Keratinocyte (primary cell): ENCODE data around the gene SLCO2B1. TPM values are rescaled to one million over a fixed set of nuclear protein-coding genes. Genes with fewer than 3 reads are reported as not detected.

ENCODE experiments used
- DNase-seq: peaks from one replicate; pipeline ENCODE4 v3.0.0-alpha.2; 2011; ENCODE audit warnings: low read depth, missing footprints, low spot score
- FAIRE-seq: peaks from 2 replicates; lab custom pipeline; 2011; peaks lifted over from hg19 to GRCh38; lab: Jason Lieb, UNC
- H2AFZ ChIP-seq: 2 replicates; pipeline ENCODE4 v1.6.0; 2012; ENCODE audit warnings: low read length, control low read depth, inconsistent platforms; ENCODE audit not compliant: control insufficient read depth
- H3K27ac ChIP-seq: 2 replicates; pipeline ENCODE4 v1.5.1; 2011; ENCODE audit warnings: low read length; ENCODE audit not compliant: control insufficient read depth, insufficient read depth
- H3K27me3 ChIP-seq: 3 replicates; pipeline ENCODE4 v1.6.0; 2011; ENCODE audit warnings: low read length; ENCODE audit not compliant: control insufficient read depth, insufficient read depth; ENCODE audit errors: extremely low read depth
- H3K36me3 ChIP-seq, 2 experiments: 2 replicates in 1 of 2; 3 replicates in 1 of 2; pipeline ENCODE4 v1.5.1; 2011; ENCODE audit warnings: low read length in 2 of 2, mild to moderate bottlenecking in 1 of 2; ENCODE audit not compliant: control insufficient read depth in 2 of 2, insufficient read depth in 2 of 2; ENCODE audit errors: extremely low read depth in 1 of 2
- H3K4me1 ChIP-seq: 3 replicates; pipeline ENCODE4 v1.5.1; 2011; ENCODE audit warnings: low read length; ENCODE audit not compliant: control insufficient read depth, insufficient read depth; ENCODE audit errors: extremely low read depth
- H3K4me2 ChIP-seq: 3 replicates; pipeline ENCODE4 v1.6.0; 2011; ENCODE audit warnings: low read depth, low read length; ENCODE audit not compliant: control insufficient read depth, insufficient read depth; ENCODE audit errors: extremely low read depth
- H3K4me3 ChIP-seq, 3 experiments: fragments of 200-600 bp in 1 of 3; sonication (generic) in 1 of 3; 2 replicates in 2 of 3; 3 replicates in 1 of 3; pipeline ENCODE4 v1.5.1; 2011 to 2016; ENCODE audit warnings: low read length in 3 of 3, mild to moderate bottlenecking in 3 of 3, control low read depth in 2 of 3, inconsistent platforms in 1 of 3, low read depth in 1 of 3, mixed read lengths in 1 of 3, mixed run types in 1 of 3, moderate library complexity in 1 of 3; ENCODE audit not compliant: control insufficient read depth in 2 of 3, insufficient read depth in 2 of 3; ENCODE audit errors: extremely low read depth in 1 of 3
- H3K79me2 ChIP-seq: 2 replicates; pipeline ENCODE4 v1.6.0; 2012; ENCODE audit warnings: low read length; ENCODE audit not compliant: control insufficient read depth, insufficient read depth
- H3K9ac ChIP-seq: 3 replicates; pipeline ENCODE4 v1.6.0; 2011; ENCODE audit warnings: low read length; ENCODE audit not compliant: control insufficient read depth, insufficient read depth; ENCODE audit errors: extremely low read depth
- H3K9me1 ChIP-seq: 3 replicates; pipeline ENCODE4 v1.6.0; 2011; ENCODE audit warnings: low read length; ENCODE audit not compliant: control insufficient read depth, insufficient read depth; ENCODE audit errors: extremely low read depth
- H3K9me3 ChIP-seq: 2 replicates; pipeline ENCODE4 v1.5.1; 2012; ENCODE audit warnings: low read depth, low read length; ENCODE audit not compliant: control insufficient read depth
- H4K20me1 ChIP-seq: 3 replicates; pipeline ENCODE4 v1.6.0; 2011; ENCODE audit warnings: low read length; ENCODE audit not compliant: control insufficient read depth, insufficient read depth; ENCODE audit errors: extremely low read depth
- EZH2 ChIP-seq: IDR thresholded peaks from one replicate; pipeline ENCODE4 v1.6.1; 2012; ENCODE audit warnings: inconsistent platforms, mild to moderate bottlenecking, low read length, moderate library complexity
- dilution Hi-C: fragments of 300-500 bp; cut with MboI; formaldehyde crosslinking; loops from one replicate; pipeline ENCODE4 v1.7.0; 2020; ENCODE audit warnings: low sequenced_read_pairs; ENCODE audit not compliant: extremely low pct_ligation_motif_present
- polyA plus RNA-seq, 5 experiments: library from polyadenylated mRNA; depleted of rRNA in 3 of 5; stranded (reverse) in 3 of 5; stranded (forward) in 1 of 5; unstranded in 1 of 5; fragments of >200 nt; gene quantifications; 1 replicate in 1 of 5; 2 replicates in 3 of 5; 3 replicates in 1 of 5; pipeline versions ENCODE4 v1.2.1 to v1.2.3, GENCODE V29; 2011 to 2012; ENCODE audit warnings: missing spikeins in 2 of 5, low read depth in 1 of 5, low replicate concordance in 1 of 5
- TF ChIP-seq, protein P1 (sequence below), 3 experiments: IDR thresholded peaks in 1 of 3; conservative IDR thresholded peaks in 1 of 3; optimal IDR thresholded peaks in 1 of 3; 2 replicates in 2 of 3; 3 replicates in 1 of 3; pipeline versions ENCODE3 to v1.5.1; 2011; ENCODE audit warnings: low read length in 3 of 3, mild to moderate bottlenecking in 3 of 3, moderate library complexity in 2 of 3, control low read depth in 1 of 3, inconsistent platforms in 1 of 3; ENCODE audit not compliant: insufficient read depth in 2 of 3; ENCODE audit errors: extremely low read depth in 1 of 3

Gene SLCO2B1
- polyA plus RNA-seq, 1 donor (not counting 4 experiments of a cell fraction or from before 2014, with no cell fraction given), result not detected

- H3K4me1 ChIP-seq, result no peaks in the 10 kb centered on the region
- TF ChIP-seq EZH2, result no peak
- TF ChIP-seq, protein P1, sequence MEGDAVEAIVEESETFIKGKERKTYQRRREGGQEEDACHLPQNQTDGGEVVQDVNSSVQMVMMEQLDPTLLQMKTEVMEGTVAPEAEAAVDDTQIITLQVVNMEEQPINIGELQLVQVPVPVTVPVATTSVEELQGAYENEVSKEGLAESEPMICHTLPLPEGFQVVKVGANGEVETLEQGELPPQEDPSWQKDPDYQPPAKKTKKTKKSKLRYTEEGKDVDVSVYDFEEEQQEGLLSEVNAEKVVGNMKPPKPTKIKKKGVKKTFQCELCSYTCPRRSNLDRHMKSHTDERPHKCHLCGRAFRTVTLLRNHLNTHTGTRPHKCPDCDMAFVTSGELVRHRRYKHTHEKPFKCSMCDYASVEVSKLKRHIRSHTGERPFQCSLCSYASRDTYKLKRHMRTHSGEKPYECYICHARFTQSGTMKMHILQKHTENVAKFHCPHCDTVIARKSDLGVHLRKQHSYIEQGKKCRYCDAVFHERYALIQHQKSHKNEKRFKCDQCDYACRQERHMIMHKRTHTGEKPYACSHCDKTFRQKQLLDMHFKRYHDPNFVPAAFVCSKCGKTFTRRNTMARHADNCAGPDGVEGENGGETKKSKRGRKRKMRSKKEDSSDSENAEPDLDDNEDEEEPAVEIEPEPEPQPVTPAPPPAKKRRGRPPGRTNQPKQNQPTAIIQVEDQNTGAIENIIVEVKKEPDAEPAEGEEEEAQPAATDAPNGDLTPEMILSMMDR (optimal IDR thresholded peaks at IDR 0.05 in 1 of 3, IDR thresholded peaks at IDR 0.05 in 1 of 3, conservative IDR thresholded peaks at IDR 0.05 in 1 of 3; ENCODE audit: extremely low read depth in 1 of 3, insufficient read depth in 2 of 3, low read length in 3 of 3), result no peak
- H3K9me1 ChIP-seq, result no peaks in the 10 kb centered on the region
- no peaks in the 10 kb centered on the region for H4K20me1 ChIP-seq
- FAIRE-seq (no peak), DNase-seq (no peak)
- no peaks in the 10 kb centered on the region for H3K36me3 ChIP-seq
- no peak overlapping the region for H2AFZ ChIP-seq
- H3K27me3 ChIP-seq, result peaks cover 28% of the 10 kb centered on the region
- no peaks in the 10 kb centered on the region for H3K9me3 ChIP-seq
- dilution Hi-C loops, result no loop called here
- no peak overlapping the region for H3K9ac ChIP-seq
- H3K79me2 ChIP-seq, result no peaks in the 10 kb centered on the region
- no peak overlapping the region for H3K4me2 ChIP-seq
- no peak overlapping the region for H3K4me3 ChIP-seq
- no peak overlapping the region for H3K27ac ChIP-seq
Measured at GRCh38 chr11:75170516-75171201, 19.8 kb downstream of the SLCO2B1 start.

DNA sequence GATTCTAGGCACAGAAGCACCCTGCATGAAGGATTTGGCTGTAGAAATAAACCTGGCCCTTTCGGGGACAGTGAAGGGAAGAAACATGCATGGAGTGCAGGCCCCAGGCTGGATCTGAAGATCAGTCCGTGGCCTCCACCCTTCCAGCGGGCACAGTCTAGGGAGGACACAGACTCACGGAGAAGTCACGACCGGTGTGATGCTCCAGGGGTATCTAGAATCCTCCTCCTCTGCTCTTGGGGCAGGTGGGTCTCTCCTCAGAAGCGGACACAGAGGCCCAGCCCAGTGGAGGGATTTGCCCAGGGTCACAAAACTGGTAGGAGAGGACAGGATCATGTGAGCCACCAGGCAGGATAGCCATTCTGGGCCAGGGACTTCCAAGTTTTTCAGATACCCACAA, 22.4 kb downstream of the SLCO2B1 start:
- dilution Hi-C loops, result no loop called here
- no peak overlapping the region for H3K4me2 ChIP-seq
- H3K27me3 ChIP-seq, result peaks cover 22% of the 10 kb centered on the region
- no peak overlapping the region for H2AFZ ChIP-seq
- H3K79me2 ChIP-seq, result no peaks in the 10 kb centered on the region
- no peak overlapping the region for H3K9ac ChIP-seq
- no peaks in the 10 kb centered on the region for H4K20me1 ChIP-seq
- TF ChIP-seq, protein P1 (optimal IDR thresholded peaks at IDR 0.05 in 1 of 3, IDR thresholded peaks at IDR 0.05 in 1 of 3, conservative IDR thresholded peaks at IDR 0.05 in 1 of 3; ENCODE audit: extremely low read depth in 1 of 3, insufficient read depth in 2 of 3, low read length in 3 of 3), result no peak
- TF ChIP-seq EZH2, result no peak
- H3K9me3 ChIP-seq, result no peaks in the 10 kb centered on the region
- H3K36me3 ChIP-seq, result no peaks in the 10 kb centered on the region
- no peaks in the 10 kb centered on the region for H3K4me1 ChIP-seq
- no peaks in the 10 kb centered on the region for H3K9me1 ChIP-seq
- DNase-seq (no peak), FAIRE-seq (no peak)
- H3K27ac ChIP-seq, result no peak overlapping the region
- no peak overlapping the region for H3K4me3 ChIP-seq
